Activated T-helper 9 cell treated with anti-CD3 and anti-CD28 coated beads, Interleukin-2, amount 50 U/mL, for 16 hours (primary cell): ENCODE measurements around the gene DOCK11.
"Not testable (repeated sequence)": the region's sequence is repeated elsewhere in the genome, so short reads cannot be mapped to it uniquely, and the experiment has no call there.

Experiments
- DNase-seq: peaks from one replicate; pipeline ENCODE4 v3.0.0-alpha.2; 2020; ENCODE audit warnings: low read depth

DOCK11 gene

DNA sequence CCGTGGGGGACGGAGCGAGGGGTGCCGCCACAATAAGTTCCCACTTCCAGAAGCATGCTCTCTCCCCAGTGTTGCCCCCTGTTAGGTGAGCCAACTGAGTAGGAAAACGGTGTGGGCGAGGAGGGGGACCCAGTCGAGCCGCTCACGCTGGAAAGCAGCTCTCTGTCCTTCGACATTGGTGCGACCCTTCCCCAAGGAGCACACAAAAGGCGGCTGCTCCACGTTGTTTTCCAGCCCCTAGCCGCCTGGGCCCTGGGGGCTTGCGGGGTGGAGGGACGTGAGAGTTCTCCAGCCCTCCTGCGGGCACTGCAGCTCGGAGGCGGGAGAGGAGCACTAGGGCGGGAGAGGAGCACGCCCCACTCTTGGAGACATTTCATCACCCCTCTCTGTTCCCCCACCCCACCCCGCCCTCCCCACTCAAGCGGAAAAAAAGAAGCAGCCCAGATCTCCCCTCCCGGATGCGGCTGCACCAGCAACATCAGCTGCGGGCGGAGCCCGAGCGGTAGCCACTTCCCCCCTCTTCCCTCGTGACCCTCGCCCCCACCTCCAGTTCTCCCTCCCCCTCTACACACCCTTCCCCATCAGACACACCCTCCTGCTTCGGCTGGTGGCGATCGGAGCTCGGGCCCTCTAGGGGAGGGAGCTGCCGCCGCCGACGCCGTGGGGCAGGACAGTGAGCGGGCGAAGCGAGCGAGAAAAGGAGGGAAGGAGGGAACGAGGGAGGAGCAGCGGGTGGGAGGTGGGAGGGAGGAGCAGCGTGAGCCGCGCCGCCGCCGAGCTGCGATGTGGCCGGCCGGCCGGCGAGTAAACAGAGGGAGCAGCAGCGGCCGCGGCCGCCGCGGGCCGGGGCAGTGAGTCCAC is at the start of gene DOCK11:
Gene DOCK11 (plus strand): TSS at position 755 of the 861 bp plus-strand sequence. CDS start 157 bp downstream, outside the sequence.
- DNase-seq: peak; percentile 69

DNA sequence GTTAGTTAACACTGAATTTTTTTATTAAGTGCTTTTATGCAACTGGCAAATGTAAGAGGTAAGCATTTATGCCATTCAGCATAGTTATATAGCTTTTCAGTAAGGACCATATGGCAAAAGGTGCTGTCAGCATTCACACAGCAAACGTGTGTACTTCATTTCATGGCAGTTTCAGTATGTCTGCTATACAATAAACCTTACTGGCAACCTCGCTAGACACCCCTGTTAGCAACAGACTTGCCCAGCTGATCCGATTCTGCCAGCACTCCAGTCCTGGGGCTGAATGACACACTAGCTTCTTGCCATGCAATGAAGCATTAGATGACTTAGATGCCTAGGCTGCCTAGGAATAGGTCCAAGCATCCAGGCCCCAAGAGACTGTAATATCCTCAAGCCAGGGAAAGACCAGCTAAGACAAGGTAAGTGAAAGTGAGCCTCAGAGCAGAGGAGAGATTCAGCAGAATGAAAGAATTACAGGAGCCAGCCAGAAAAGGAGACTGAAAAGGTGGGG is 47.3 kb upstream of the DOCK11 start:
- DNase-seq: no peak

DNA sequence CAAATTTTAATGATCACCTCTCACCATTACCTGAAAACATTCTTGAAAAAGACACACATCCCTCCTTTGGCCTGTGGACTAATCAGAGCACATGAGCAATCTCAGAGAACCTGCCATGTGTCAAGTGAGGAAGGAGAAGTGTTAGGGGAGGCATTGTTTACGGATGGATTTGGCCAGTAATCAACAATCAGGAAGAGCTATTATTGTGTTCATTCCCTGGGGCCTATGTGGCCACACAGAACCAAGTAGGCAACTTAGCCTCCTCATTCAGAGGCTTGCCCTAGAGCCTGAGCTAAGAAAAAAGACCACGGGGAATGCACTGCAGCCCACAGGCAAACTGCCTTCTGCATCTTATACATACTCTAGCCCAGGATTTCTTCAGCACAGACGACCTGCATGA is 40.6 kb upstream of the DOCK11 start:
- DNase-seq: no peak

DNA sequence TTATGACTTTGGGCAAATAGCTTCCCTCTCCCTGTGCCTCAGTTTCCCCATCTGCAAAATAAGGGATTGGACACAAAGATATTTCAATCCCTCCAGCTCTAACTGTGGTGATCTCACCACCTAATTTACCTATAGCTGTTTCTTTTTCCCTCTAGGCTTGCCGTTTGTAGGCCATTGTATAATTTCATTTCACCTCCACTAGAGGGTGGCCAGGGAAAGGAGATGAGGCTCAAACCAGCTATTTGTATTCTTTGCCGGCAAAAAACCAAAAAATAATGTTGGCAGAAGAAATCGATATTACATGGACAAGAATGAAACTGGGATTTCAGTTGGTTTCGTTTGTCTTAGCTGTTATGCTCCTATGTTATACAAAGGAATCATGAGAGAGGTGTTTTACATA is 36.1 kb upstream of the DOCK11 start:
- no peak for DNase-seq

DNA sequence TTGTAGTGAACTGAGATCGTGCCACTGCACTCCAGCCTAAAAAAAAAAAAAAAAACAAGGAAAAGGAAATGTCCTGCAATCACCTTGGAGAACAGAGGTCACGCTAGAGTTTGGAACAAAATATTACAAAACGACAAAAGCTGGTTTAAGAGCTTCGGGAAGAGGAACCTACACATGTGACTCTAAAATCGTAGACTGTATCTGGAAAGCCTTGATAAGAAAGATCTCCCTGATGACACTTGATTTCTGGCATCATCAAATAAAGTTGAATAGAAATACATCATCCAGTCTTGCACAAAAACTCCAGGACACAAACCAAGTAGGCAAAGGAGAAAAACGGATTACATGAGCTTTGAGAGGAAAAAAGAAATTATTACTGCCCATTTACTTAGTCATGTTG is 31.1 kb upstream of the DOCK11 start:
- no peak for DNase-seq

DNA sequence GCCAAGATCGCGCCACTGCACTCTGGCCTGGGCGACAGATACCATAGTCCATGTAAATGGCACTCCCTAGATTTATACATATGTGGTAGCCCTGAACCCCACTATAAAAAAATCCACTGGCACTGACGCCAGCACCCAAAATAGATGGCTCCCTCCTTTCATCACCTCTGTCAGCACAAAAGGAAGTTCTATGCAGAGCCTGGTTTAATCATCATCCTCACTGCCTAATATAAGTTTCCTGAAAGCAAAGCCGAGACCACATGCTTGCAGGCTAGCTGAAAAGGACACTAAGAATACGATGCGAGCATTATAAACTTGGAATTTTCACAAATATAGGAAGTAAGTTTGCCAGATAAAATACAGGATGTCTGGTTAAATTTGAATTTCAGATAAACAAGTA is 27.5 kb upstream of the DOCK11 start:
- DNase-seq: no peak

DNA sequence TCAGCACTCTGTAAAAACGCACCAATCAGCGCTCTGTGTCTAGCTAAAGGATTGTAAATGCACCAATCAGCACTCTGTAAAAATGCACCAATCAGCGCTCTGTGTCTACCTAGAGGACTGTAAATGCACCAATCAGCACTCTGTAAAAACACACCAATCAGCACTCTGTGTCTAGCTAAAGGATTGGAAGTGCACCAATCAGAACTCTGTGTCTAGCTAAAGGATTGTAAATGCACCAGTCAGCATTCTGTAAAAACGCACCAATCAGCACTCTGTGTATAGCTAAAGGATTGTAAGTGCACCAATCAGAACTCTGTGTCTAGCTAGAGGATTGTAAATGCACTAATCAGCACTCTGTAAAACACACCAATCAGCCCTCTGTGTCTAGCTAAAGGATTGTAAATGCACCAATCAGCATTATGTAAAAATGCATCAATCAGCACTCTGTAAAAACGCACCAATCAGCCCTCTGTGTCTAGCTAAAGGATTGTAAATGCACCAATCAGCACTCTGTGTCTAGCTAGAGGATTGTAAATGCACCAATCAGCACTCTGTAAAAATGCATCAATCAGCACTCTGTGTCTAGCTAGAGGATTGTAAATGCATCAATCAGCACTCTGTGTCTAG is 24.8 kb upstream of the DOCK11 start:
- not testable (repeated sequence) for DNase-seq

DNA sequence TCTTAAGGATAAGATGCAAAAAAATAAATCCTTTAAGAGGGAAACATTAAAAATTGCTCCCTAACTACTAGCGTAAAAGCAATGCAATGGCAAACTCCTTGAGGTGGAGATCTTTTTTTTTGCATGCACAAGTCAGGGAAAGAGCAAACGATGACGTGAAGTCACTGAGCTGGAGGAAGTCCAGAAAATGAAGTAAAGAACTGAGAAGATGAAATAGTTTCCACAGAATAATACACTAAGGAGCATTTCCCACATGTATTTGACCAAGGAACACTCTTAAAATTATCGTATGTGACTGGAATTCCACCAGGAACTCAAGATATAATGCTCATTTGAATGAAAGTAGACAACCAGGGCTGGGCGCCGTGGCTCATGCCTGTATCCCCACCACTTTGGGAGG is 21.0 kb upstream of the DOCK11 start:
- DNase-seq: no peak

DNA sequence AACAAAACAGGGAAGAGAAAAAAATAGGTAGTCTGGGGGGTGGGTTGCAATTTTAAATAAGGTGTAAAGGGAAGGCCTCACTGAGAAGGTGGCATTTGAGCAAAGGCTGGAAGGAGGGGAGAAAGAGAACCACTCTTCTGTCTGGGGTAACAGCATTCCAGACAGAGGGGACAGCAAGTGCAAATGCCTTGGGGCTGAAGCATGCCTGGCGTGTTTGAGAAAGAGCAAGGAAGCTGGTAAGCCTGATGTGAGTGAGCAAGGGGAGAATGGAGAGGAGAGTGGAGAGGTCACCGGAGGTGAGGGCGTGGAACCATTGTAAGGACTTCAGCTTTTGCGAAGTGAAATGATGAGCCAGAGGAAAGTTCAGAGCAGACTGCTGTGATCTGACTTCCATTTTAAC is 19.7 kb upstream of the DOCK11 start:
- no peak for DNase-seq

DNA sequence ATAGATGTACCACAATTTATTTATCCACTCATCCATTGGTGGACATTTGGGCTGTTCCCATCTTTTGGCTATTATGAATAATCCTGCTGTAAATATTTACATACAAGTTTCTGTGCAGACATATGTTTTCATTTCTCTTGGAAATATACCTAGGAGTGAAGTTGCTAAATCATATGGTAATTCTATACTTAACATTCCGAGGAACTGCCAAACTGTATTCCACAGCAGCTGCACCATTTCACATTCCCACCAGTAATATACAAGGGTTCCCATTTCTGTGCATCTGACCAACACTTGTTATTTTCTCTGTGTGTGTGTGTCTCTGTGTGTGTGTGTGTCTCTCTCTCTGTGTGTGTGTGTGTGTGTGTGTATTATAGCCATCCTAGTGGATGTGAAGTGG is 15.4 kb upstream of the DOCK11 start:
- no peak for DNase-seq

DNA sequence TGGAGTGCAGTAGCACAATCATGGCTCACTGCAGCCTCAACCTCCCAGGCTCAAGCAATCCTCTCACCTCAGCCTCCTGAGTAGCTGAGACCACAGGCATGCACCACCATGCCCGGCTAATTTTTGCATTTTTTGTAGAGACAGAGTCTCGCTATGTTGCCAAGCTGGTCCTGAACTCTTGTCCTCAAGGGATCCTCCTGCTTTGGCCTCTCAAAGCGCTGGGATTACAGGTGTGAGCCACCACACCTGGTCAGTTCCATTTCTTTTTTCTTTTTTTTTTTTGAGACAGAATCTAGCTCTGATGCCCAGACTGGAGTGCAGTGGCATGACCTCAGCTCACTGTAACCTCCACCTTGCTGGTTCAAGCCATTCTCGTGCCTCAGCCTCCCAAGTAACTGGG is 13.2 kb upstream of the DOCK11 start:
- DNase-seq: not testable (repeated sequence)

DNA sequence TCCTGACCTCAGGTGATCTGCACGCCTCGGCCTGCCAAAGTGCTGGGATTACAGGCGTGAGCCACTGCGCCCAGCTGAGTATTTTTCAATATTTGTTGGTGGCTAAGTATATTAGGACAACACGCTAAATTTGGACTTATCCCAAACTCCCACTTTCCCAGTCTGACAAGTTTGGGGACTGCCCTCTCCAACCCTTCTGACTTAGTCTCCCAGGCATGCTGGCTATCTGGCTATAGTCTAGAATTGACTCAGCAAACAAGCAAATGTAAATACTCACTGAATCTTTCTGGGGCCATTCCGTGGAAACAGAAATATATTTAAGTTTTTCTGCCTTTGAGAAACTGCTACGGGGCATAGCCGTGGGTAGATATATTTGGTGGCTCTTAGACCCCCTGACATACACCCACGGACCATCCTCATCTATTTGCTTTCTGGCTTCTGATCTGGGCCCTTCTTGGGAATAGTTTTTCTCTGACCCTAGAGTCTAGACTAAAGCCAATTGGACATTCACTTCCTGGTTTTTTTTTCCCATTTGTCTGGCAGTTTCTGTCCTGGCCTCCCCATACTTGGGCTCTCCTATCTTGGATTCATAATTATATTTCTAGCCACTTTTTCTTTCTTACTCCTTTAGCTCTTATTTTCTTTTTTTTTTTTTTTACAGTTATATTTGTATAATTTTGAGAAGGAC is 11.3 kb upstream of the DOCK11 start:
- DNase-seq: no peak

DNA sequence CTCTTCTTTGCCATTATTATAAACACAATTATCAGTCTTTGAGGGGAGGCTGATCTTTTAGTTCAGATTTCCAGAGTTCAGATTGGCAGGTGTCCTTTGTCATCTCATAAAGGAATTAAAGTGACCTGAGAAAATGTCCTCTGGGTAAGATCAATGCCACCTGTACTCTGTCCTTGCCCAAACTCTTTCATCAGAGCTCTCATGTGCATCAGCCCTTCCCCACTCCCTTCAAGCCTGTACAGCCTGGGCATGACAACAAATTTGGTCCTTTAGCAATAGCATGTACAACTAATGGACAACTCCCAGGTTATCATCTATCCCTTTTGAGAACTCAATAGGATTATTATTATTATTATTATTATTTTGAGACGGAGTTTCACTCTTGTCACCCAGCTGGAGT is 8.9 kb upstream of the DOCK11 start:
- DNase-seq: not testable (repeated sequence)

DNA sequence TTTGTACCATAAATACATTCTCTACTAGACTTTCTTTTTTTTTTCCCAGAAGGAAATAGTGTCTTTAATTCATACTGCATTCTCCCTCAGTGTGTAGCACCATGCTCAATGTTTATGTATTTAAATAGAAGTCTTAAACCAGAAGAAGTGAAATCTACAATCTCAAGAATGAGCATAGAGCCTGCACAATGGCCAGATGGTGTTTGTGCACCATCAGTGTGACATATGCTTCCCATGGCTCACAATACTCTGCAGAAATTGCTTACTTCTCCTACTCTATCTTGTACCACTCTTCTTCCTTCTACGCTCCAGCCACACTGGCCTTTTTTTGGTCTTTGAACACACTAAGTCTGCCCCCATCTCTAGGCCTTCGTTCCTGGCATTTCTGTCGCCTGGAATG is 2.6 kb upstream of the DOCK11 start:
- DNase-seq: no peak

DNA sequence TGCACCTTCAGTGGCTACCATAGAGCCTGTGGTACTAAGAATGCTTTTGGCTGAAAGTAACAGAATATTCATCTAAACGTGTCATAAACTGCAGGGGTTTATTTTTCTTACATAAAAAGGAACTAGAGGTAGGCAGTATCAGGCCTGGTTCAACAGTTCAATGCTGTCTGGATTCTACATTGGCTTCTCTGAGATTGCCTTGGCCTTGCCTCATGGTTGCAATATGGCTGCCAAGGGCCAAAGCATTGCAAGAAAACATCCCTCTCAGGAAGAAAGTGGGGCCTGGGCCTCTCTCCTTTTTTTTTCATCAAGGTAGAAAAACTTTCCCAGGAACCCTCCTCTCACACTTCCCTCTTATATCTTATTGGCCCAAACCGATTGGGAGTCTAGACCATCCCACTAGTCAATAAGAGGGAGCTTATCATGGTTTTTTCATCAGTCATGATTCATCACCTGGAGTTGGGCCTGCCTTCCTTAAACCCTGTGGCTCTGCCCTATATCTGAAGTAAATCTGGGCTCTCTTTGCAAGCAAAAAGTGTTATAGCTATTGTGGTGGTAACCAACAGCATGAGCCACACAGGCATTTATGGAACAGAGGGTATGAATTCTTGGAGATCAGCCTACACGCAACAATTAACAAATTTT is 1.8 kb upstream of the DOCK11 start:
- DNase-seq: no peak

DNA sequence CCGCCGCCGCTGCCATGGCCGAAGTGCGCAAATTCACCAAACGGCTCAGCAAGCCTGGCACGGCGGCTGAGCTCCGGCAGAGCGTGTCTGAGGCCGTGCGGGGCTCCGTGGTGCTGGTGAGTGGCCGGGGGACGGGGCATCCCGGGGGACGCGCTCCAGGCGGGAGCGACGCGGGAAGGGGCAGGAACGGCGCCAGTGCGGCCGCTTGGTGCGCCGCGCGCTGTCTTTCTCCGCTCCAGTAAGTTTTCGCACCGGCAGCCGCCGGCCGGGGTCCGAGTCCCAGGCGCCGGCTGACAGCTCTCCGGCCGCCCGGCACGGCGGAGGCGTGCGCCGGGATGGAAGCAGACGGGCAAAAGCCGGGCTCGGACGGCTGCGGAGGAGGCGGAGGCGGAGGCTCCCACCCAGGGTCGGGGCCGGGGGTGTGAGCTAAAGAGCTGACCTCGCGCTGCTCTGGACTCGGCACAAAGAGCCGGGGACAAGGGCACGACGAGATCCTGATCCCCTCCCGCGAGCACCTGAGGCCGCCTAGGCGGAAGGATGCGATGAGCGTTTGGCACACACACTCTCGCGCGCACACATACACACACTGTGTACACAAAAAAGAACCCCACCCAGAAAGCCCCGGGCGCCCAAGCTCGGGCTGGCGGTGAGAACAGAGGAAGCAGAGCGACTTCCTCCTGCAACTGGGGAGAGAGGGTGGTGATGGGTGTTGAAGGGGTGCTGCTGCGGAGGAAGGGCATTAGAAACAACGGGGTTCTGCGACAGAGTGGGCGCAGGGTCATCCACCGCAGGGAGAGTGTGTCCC is 545 bp downstream of the DOCK11 start:
- DNase-seq: peak; percentile 60

DNA sequence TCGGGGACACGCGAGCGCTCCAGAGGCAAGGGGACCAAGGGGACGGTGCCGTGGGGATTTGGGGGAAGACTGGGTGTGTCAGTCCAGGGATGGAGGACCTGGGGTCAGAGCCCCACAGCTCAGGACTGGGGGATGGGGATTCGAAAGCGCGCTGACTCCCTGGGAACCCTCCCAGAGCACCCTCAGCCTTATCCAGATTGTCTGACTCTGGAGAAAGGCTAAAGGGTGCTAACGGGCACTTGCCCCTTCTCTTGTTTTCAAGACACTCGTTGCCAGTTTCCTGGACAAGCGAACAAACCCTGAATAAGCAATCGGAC is 1.1 kb downstream of the DOCK11 start:
- DNase-seq: no peak

DNA sequence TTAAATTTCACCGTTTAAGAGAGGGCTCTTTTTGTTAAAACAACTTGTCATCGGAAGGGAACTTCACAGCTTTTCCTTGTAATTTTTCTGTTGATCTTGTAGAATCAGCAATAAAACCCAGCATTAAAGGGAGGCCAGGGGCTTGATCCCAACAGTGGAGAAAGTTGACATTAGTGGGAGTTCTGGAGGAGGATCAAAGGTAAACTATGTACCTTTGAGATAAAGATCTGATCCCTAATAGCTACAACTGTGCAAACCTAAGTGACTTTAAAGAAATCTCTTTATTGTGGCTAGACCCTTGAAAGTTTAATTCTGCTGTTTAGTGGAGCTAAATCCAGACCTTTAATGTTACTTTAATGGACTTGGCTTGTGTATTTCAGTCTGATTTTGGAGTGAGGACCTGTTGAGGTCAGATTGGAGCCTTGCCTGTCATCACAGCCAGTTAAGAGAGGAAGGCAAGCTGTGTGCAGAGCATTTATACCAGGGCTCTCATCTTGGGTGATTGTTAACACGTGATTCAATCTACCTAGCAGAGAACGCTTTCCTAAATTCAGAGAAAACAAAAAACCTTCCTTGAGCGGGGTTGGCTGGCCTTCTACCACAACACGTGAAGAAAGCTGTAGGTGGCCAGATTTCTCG is 1.7 kb downstream of the DOCK11 start:
- no peak for DNase-seq

DNA sequence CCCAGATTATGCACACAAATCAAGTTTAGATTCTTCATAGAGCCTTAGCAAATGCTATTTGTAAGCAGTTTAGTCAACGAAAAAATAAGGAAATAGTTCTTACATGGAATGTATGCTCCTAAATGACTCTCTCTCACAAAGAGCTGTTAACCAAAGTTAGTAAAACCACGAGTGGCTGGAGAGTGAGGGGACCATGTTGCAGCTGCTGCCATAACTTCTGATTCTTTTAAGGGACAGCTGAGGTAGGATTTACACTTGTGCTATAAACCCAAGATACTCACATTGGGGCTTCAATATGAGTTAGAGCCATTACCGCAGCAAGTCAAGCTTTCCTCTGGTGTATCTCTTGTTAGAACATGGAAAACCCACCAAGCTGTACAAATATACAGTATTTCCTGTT is 2.7 kb downstream of the DOCK11 start:
- no peak for DNase-seq

DNA sequence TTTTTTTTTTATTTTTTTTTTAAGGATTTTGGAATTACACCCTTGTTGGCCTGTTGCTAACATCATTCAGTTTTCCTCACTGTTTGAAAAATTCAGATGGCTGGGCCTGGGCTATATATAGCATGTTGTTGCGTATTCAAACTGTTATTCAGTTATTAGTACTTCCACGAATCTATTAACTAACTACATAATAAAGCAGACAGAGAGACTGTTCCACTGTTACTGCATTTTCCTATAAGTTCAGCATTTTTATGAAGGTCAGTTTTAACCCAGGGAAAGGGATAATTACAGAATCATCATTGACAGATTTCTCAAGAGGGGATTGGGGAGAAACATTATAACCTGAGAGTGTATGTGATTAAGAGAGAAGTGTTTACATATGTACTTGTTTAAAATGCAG is 3.1 kb downstream of the DOCK11 start:
- DNase-seq: no peak

DNA sequence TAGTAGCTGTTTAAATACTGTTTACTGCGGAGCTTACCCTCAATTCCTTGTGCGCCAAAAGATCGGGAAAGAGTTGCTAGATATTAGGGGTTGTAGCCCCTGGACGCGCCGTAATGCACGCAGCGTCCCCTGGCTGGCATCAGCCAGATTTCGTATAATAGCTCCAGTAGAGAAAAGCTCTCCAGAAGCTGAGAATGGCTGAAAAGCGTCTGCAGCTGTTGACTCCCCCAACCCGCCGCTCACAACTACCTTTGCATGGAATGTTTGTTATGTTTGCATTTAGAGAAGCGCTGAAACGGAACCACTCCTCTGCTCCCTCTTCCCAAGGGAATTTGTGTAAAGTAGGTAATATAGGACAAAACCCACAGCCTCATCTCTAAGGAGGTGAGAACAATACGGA is 3.7 kb downstream of the DOCK11 start:
- DNase-seq: no peak
